HepG2 (cell line): Measurements from ENCODE around the gene GPC2.
A peak's percentile ranks its signal among the peaks of the same experiment; 100 is the strongest.

Experiments
- HNF4G ChIP-seq, 2 experiments: sonication (generic) in 1 of 2; formaldehyde crosslinking in 1 of 2; IDR thresholded peaks; 2 replicates each; pipeline versions ENCODE4 v1.4.0 to v1.6.1; 2011 to 2020; ENCODE audit warnings: borderline replicate concordance in 2 of 2, low read depth in 2 of 2, mild to moderate bottlenecking in 2 of 2, low read length in 1 of 2, missing genetic modification reagents in 1 of 2, moderate library complexity in 1 of 2
- KDM5A ChIP-seq: fragments of 200-600 bp; sonication (generic); IDR thresholded peaks from 2 replicates; pipeline ENCODE4 v1.7.0; 2018; ENCODE audit warnings: antibody characterized with exemption, mild to moderate bottlenecking, low read length, borderline replicate concordance
- KLF16 ChIP-seq, 2 experiments: sonication (generic) in 1 of 2; formaldehyde crosslinking in 1 of 2; IDR thresholded peaks; 2 replicates each; pipeline versions ENCODE4 v1.6.1 to v1.8.0; 2016 to 2023; ENCODE audit warnings: missing genetic modification reagents in 2 of 2, missing compliant biosample characterization in 1 of 2
- MATR3 ChIP-seq: sonication (generic); formaldehyde crosslinking; IDR thresholded peaks from 2 replicates; pipeline ENCODE4 v1.4.0; 2020; ENCODE audit warnings: missing genetic modification reagents
- MXD4 ChIP-seq: IDR thresholded peaks from 2 replicates; pipeline ENCODE4 v1.6.1; 2016; ENCODE audit warnings: mild to moderate bottlenecking, missing biosample characterization, missing genetic modification reagents
- NR2F2 ChIP-seq: IDR thresholded peaks from 2 replicates; pipeline ENCODE4 v1.6.1; 2012; ENCODE audit warnings: low read depth, inconsistent platforms, borderline replicate concordance
- TAF1 ChIP-seq: sonication (generic); formaldehyde crosslinking; IDR thresholded peaks from 2 replicates; pipeline ENCODE4 v1.4.0; 2020; ENCODE audit warnings: missing genetic modification reagents
- ZFP41 ChIP-seq: sonication (generic); formaldehyde crosslinking; IDR thresholded peaks from 2 replicates; pipeline ENCODE4 v1.4.0; 2020; ENCODE audit warnings: mild to moderate bottlenecking, missing genetic modification reagents, borderline replicate concordance
- ZIK1 ChIP-seq: sonication (generic); formaldehyde crosslinking; IDR thresholded peaks from 2 replicates; pipeline ENCODE4 v1.5.0; 2020; ENCODE audit warnings: mild to moderate bottlenecking, low read depth, missing genetic modification reagents, borderline replicate concordance
- TF ChIP-seq, protein P1 (sequence below): sonication (generic); formaldehyde crosslinking; IDR thresholded peaks from 2 replicates; pipeline ENCODE4 v1.5.0; 2020; ENCODE audit warnings: missing genetic modification reagents
- TF ChIP-seq, protein P2 (sequence below): sonication (generic); formaldehyde crosslinking; IDR thresholded peaks from 2 replicates; pipeline ENCODE4 v1.5.0; 2020; ENCODE audit warnings: mild to moderate bottlenecking, missing genetic modification reagents, moderate library complexity
- TF ChIP-seq, protein P3 (sequence below): sonication (generic); formaldehyde crosslinking; IDR thresholded peaks from 2 replicates; pipeline ENCODE4 v1.8.1; 2023; ENCODE audit warnings: mild to moderate bottlenecking, inconsistent platforms, moderate library complexity, missing genetic modification reagents, borderline replicate concordance
- TF ChIP-seq, protein P4 (sequence below): IDR thresholded peaks from 2 replicates; pipeline ENCODE4 v1.6.1; 2016; ENCODE audit warnings: low read depth, missing genetic modification reagents, missing compliant biosample characterization
- TF ChIP-seq, protein P5 (sequence below): sonication (generic); formaldehyde crosslinking; IDR thresholded peaks from 2 replicates; pipeline ENCODE4 v1.4.0; 2020; ENCODE audit warnings: mild to moderate bottlenecking, missing genetic modification reagents

DNA sequence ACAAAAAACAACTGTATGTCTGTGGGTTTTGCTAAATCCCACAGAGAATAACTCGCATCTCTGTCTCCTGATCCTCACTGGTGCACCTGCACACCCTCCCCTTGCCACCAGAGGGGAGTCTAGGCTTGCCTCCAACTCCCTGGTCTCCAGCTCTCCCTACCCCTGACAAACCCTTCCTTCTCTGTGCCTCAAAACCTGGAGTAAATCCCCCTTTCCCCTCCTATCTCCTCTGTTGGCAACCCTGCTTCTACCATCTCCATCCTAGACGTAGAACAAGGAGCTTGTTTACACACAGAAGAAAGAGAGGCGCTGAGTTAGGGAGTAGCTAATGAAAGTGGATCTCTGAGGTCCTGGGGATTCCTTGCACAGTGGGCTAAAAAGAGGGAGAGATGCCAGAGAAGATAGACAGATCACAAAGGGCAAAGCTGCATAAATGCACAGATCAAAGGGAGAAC lies 44.5 kb downstream of the GPC2 start:
- TF ChIP-seq TAF1 (no peak), KLF16 (CRISPR knock-in tag; IDR thresholded peaks at IDR 0.05) (peak in 1 of 2 experiments; percentile 49; a peak in 1 of 4 replicates), ZIK1 (CRISPR knock-in tag) (no peak), KDM5A (no peak), NR2F2 (no peak), HNF4G (IDR thresholded peaks at IDR 0.05; ENCODE audit: borderline replicate concordance, low read depth, low read length) (no peak), HNF4G (CRISPR knock-in tag; IDR thresholded peaks at IDR 0.05; ENCODE audit: borderline replicate concordance, low read depth) (no peak), MATR3 (CRISPR knock-in tag) (no peak), MXD4 (CRISPR knock-in tag) (no peak), ZFP41 (CRISPR knock-in tag) (no peak)
- TF ChIP-seq, protein P1, sequence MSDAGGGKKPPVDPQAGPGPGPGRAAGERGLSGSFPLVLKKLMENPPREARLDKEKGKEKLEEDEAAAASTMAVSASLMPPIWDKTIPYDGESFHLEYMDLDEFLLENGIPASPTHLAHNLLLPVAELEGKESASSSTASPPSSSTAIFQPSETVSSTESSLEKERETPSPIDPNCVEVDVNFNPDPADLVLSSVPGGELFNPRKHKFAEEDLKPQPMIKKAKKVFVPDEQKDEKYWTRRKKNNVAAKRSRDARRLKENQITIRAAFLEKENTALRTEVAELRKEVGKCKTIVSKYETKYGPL (CRISPR knock-in tag): no peak
- TF ChIP-seq, protein P2, sequence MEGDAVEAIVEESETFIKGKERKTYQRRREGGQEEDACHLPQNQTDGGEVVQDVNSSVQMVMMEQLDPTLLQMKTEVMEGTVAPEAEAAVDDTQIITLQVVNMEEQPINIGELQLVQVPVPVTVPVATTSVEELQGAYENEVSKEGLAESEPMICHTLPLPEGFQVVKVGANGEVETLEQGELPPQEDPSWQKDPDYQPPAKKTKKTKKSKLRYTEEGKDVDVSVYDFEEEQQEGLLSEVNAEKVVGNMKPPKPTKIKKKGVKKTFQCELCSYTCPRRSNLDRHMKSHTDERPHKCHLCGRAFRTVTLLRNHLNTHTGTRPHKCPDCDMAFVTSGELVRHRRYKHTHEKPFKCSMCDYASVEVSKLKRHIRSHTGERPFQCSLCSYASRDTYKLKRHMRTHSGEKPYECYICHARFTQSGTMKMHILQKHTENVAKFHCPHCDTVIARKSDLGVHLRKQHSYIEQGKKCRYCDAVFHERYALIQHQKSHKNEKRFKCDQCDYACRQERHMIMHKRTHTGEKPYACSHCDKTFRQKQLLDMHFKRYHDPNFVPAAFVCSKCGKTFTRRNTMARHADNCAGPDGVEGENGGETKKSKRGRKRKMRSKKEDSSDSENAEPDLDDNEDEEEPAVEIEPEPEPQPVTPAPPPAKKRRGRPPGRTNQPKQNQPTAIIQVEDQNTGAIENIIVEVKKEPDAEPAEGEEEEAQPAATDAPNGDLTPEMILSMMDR: peak; percentile 94
- TF ChIP-seq, protein P3, sequence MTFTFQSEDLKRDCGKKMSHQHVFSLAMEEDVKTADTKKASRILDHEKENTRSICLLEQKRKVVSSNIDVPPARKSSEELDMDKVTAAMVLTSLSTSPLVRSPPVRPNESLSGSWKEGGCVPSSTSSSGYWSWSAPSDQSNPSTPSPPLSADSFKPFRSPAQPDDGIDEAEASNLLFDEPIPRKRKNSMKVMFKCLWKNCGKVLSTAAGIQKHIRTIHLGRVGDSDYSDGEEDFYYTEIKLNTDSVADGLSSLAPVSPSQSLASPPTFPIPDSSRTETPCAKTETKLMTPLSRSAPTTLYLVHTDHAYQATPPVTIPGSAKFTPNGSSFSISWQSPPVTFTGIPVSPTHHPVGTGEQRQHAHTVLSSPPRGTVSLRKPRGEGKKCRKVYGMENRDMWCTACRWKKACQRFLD (CRISPR knock-in tag): no peak
- TF ChIP-seq, protein P4, sequence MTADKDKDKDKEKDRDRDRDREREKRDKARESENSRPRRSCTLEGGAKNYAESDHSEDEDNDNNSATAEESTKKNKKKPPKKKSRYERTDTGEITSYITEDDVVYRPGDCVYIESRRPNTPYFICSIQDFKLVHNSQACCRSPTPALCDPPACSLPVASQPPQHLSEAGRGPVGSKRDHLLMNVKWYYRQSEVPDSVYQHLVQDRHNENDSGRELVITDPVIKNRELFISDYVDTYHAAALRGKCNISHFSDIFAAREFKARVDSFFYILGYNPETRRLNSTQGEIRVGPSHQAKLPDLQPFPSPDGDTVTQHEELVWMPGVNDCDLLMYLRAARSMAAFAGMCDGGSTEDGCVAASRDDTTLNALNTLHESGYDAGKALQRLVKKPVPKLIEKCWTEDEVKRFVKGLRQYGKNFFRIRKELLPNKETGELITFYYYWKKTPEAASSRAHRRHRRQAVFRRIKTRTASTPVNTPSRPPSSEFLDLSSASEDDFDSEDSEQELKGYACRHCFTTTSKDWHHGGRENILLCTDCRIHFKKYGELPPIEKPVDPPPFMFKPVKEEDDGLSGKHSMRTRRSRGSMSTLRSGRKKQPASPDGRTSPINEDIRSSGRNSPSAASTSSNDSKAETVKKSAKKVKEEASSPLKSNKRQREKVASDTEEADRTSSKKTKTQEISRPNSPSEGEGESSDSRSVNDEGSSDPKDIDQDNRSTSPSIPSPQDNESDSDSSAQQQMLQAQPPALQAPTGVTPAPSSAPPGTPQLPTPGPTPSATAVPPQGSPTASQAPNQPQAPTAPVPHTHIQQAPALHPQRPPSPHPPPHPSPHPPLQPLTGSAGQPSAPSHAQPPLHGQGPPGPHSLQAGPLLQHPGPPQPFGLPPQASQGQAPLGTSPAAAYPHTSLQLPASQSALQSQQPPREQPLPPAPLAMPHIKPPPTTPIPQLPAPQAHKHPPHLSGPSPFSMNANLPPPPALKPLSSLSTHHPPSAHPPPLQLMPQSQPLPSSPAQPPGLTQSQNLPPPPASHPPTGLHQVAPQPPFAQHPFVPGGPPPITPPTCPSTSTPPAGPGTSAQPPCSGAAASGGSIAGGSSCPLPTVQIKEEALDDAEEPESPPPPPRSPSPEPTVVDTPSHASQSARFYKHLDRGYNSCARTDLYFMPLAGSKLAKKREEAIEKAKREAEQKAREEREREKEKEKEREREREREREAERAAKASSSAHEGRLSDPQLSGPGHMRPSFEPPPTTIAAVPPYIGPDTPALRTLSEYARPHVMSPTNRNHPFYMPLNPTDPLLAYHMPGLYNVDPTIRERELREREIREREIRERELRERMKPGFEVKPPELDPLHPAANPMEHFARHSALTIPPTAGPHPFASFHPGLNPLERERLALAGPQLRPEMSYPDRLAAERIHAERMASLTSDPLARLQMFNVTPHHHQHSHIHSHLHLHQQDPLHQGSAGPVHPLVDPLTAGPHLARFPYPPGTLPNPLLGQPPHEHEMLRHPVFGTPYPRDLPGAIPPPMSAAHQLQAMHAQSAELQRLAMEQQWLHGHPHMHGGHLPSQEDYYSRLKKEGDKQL: no peak
- TF ChIP-seq, protein P5, sequence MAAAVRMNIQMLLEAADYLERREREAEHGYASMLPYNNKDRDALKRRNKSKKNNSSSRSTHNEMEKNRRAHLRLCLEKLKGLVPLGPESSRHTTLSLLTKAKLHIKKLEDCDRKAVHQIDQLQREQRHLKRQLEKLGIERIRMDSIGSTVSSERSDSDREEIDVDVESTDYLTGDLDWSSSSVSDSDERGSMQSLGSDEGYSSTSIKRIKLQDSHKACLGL (CRISPR knock-in tag): no peak
